GM12864 (cell line): ENCODE results near the gene NRBP1.
"Not testable (repeated sequence)": the region's sequence is repeated elsewhere in the genome, so short reads cannot be mapped to it uniquely, and the experiment has no call there.

ENCODE experiments used
- DNase-seq: peaks from one replicate; pipeline ENCODE4 v3.0.0-alpha.2; 2011; ENCODE audit warnings: low read depth
- H3K4me3 ChIP-seq: 2 replicates; pipeline ENCODE4 v1.5.1; 2011; ENCODE audit warnings: mild to moderate bottlenecking, low read depth, low read length, control low read depth
- CTCF ChIP-seq: IDR thresholded peaks from 2 replicates; pipeline ENCODE4 v1.5.1; 2011; ENCODE audit warnings: low read depth, mild to moderate bottlenecking, moderate library complexity, low read length, control low read depth, inconsistent platforms; ENCODE audit errors: missing control alignments

The NRBP1 gene

GRCh38 chr2:27409321-27410073, 18.9 kb upstream of the NRBP1 start, which contains the start of gene PPM1G:
Gene PPM1G, minus strand, starts transcription at chr2:27409591. Its CDS starts 169 bp downstream, at chr2:27409422.
- TF ChIP-seq CTCF = no peak
- H3K4me3 ChIP-seq = peak within 1 kb of the TSS; percentile 95
- peak; percentile 76 for DNase-seq

GRCh38 chr2:27412419-27413152, 15.8 kb upstream of the NRBP1 start:
- no peak overlapping the region for H3K4me3 ChIP-seq
- no peak for DNase-seq
- TF ChIP-seq CTCF = no peak

GRCh38 chr2:27416151-27416550, 12.3 kb upstream of the NRBP1 start:
- no peak for TF ChIP-seq CTCF
- no peak for DNase-seq
- no peak overlapping the region for H3K4me3 ChIP-seq

- DNase-seq = no peak
- TF ChIP-seq CTCF = no peak
- no peak overlapping the region for H3K4me3 ChIP-seq
Observed at GRCh38 chr2:27420996-27421395, 7.4 kb upstream of the NRBP1 start.

GRCh38 chr2:27421660-27422250, 6.7 kb upstream of the NRBP1 start:
- no peak for DNase-seq
- no peak for TF ChIP-seq CTCF
- H3K4me3 ChIP-seq = no peak overlapping the region

GRCh38 chr2:27422958-27423357, 5.5 kb upstream of the NRBP1 start:
- DNase-seq = no peak
- no peak overlapping the region for H3K4me3 ChIP-seq
- TF ChIP-seq CTCF = no peak

- not testable (repeated sequence) for DNase-seq, H3K4me3 ChIP-seq
Observed at GRCh38 chr2:27425039-27425438, 3.4 kb upstream of the NRBP1 start.
